Choroid plexus epithelial cell (primary cell): Measurements from ENCODE around the gene LIG1.
"Not testable (repeated sequence)": the region's sequence is repeated elsewhere in the genome, so short reads cannot be mapped to it uniquely, and the experiment has no call there.

Source experiments
- DNase-seq: peaks from one replicate; pipeline ENCODE4 v3.0.0-alpha.2; 2010; ENCODE audit warnings: low read depth
- H3K4me3 ChIP-seq: 2 replicates; pipeline ENCODE4 v1.5.1; 2011; ENCODE audit warnings: low read depth, mild to moderate bottlenecking, control low read depth, low read length, moderate library complexity
- CTCF ChIP-seq: conservative IDR thresholded peaks from 2 replicates; pipeline ENCODE4 v1.5.1; 2011; ENCODE audit warnings: low read depth, mild to moderate bottlenecking, control low read depth, inconsistent platforms, low read length, moderate library complexity

Gene LIG1

GRCh38 chr19:48085904-48086864 lies 84.0 kb downstream of the LIG1 start:
- no peak overlapping the region for H3K4me3 ChIP-seq
- DNase-seq, result no peak
- peak; percentile 11 for TF ChIP-seq CTCF

- TF ChIP-seq CTCF, result no peak
- DNase-seq, result no peak
- H3K4me3 ChIP-seq, result no peak overlapping the region
Measured at GRCh38 chr19:48085076-48085475, 85.1 kb downstream of the LIG1 start.

- no peak overlapping the region for H3K4me3 ChIP-seq
- no peak for DNase-seq
- TF ChIP-seq CTCF, result no peak
Measured at GRCh38 chr19:48081106-48081505, 89.0 kb downstream of the LIG1 start.

GRCh38 chr19:48070177-48070769 lies 99.9 kb downstream of the LIG1 start:
- not testable (repeated sequence) for H3K4me3 ChIP-seq, DNase-seq

GRCh38 chr19:48069435-48069834 lies 100.7 kb downstream of the LIG1 start:
- peak; percentile 6 for TF ChIP-seq CTCF
- no peak for DNase-seq
- no peak overlapping the region for H3K4me3 ChIP-seq
